Activated CD8-positive, alpha-beta T cell treated with anti-CD3 and anti-CD28 coated beads, Interleukin-2, amount 10 ng/mL, durations not matched to agents 7 days and 5 days (primary cell): Measurements from ENCODE around the gene KIF1A. TPM values are rescaled to one million over a fixed set of nuclear protein-coding genes. Genes with fewer than 3 reads are reported as not detected.

ENCODE experiments used
- ATAC-seq: fragments of 150-1000 bp; cut with Tn5 transposase; one replicate; pipeline ENCODE4 v1.10.0; 2021; ENCODE audit warnings: moderate library complexity
- CTCF ChIA-PET: fragments of 350-600 bp; sonication (Branson Sonifier 250); formaldehyde crosslinking; loops from one replicate; lab custom pipeline; 2021; ENCODE audit warnings: antibody characterized with exemption; lab: Charles Lee
- POLR2A ChIA-PET: fragments of 350-600 bp; sonication (Branson Sonifier 250); formaldehyde crosslinking; loops from one replicate; lab custom pipeline; 2021; ENCODE audit warnings: antibody characterized with exemption; lab: Charles Lee
- DNase-seq: peaks from one replicate; pipeline ENCODE4 v3.0.0-alpha.2; 2020
- H3K27ac Mint-ChIP-seq: one replicate; pipeline ENCODE4 v1.8.0; 2021; ENCODE audit warnings: mild to moderate bottlenecking, mixed read lengths
- H3K27me3 Mint-ChIP-seq: one replicate; pipeline ENCODE4 v1.8.0; 2021; ENCODE audit warnings: low read depth, mixed read lengths
- H3K36me3 Mint-ChIP-seq: one replicate; pipeline ENCODE4 v1.8.0; 2021; ENCODE audit warnings: low read depth, mixed read lengths
- H3K4me1 Mint-ChIP-seq: one replicate; pipeline ENCODE4 v1.8.0; 2021; ENCODE audit warnings: low read depth, mixed read lengths
- H3K4me3 Mint-ChIP-seq: one replicate; pipeline ENCODE4 v1.8.0; 2021; ENCODE audit warnings: mild to moderate bottlenecking, mixed read lengths
- H3K9me3 Mint-ChIP-seq: one replicate; pipeline ENCODE4 v1.8.0; 2022; ENCODE audit warnings: mixed read lengths; ENCODE audit not compliant: insufficient read depth
- total RNA-seq, 2 experiments: library from RNA; stranded (reverse); gene quantifications; one replicate each; pipeline ENCODE4 v1.2.3, GENCODE V29; 2021

KIF1A gene
- total RNA-seq, 2 experiments from 2014 or later: 0.81 to 1.5 TPM

DNA sequence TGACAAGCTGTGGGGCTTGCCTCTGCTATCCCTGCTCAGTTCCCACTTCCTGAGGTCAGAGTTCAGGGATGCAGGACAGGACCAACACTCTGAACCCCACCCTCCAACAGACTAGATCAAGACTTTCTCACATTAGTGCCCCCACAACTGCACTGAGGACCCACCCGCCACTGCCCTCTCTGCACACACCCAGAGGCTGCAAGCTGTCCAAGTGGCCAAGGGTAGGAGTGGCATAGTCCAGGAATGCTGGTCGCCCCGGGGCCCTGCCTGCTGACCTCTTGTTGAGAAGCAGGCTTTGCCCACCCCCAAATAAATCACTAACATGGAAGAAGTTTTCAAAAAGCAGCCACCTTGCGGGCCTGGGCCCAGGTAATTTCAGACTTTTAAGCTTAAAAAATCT is 5.5 kb upstream of the KIF1A start:
- Mint-ChIP-seq H3K4me1 (peaks cover 8% of the 10 kb centered on the region), H3K27me3 (peaks cover 60% of the 10 kb centered on the region), H3K27ac (no peak overlapping the region), H3K4me3 (no peak overlapping the region), H3K36me3 (no peaks in the 10 kb centered on the region), H3K9me3 (no peaks in the 10 kb centered on the region)
- ChIA-PET POLR2A (interaction anchor here (0.6 kb wide), 1 partner anchor 26 kb away, joined by 3 read pairs; no protein-coding TSS in a partner anchor), CTCF (no interaction called here)
- DNase-seq (peak; percentile 10), ATAC-seq (no peak)

DNA sequence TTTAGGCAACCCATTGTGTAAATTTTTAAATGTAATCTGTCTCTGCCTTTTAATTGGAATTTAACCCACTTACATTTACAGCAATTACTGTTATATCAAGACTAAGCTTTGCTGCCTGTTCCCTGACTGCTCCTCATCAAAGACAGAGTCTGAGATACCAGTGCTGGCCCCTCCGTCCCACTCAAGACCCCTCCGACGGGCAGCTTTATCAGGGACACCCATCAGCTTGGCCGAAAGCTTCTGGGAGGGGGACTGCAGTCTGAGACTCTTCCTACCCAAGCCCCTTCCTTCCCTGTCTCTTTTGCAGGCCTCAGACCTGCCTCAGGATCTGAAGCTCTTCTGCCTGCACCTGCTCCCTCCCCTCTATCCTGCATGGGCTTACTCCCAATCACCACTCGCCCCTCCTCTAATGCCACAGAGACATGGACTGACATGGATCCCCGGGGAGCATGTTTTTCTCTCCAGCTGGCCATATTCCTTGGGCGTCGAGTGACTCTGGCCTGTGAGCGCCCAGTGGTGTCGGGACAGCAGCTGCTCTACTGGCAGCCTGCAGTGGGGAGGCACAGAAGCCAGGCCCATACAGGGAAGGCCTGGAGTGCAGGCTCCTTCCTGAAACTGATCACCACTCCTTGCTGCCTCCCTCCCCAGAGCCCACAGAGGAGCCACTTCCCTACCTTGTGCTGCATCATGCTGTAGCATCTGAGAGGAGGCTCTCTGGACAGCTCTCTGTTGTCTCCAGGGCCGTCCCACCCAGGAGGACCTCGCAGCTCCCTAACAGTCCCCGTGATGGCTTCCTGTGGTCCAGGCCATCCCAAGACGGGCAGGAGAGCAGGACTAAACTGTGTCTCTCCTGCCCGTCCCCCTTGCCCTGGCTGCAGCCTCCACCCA is 3.7 kb upstream of the KIF1A start:
- H3K9me3 Mint-ChIP-seq: no peaks in the 10 kb centered on the region
- no peak overlapping the region for H3K27ac Mint-ChIP-seq
- POLR2A ChIA-PET: no interaction called here
- DNase-seq (no peak), ATAC-seq (no peak)
- peaks cover 8% of the 10 kb centered on the region for H3K4me1 Mint-ChIP-seq
- H3K4me3 Mint-ChIP-seq: no peak overlapping the region
- CTCF ChIA-PET: no interaction called here
- H3K36me3 Mint-ChIP-seq: no peaks in the 10 kb centered on the region
- H3K27me3 Mint-ChIP-seq: peaks cover 50% of the 10 kb centered on the region

DNA sequence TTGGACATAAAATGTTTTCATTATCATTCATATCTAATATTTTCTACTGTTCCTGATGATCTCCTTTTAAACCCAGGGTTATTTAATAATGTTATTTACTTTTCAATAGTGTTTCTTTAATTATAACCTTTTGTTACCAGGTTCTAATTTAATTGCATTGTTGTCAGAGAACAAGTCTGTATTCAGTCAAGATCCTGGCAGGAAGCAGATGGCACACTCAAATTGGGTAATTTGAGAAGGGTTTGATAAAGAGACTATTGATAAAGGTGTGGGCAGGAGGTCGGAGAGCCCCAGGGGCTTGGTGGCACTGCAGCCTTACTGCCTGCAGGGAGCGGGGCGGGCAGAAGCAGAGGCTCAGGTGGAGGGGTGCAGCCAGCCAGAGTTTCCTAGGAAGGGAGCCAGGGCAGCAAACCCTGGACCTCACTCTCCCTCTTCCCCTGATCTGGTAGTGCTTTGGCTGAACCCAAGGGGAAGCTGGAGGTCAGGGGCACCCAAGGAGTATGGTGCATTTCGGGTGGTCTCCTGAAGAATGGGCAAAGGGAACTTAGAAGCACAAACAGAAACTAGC is 2.3 kb upstream of the KIF1A start:
- DNase-seq (peak; percentile 10), ATAC-seq (no peak)
- H3K9me3 Mint-ChIP-seq: no peaks in the 10 kb centered on the region
- no peaks in the 10 kb centered on the region for H3K36me3 Mint-ChIP-seq
- peaks cover 58% of the 10 kb centered on the region for H3K27me3 Mint-ChIP-seq
- H3K27ac Mint-ChIP-seq: no peak overlapping the region
- H3K4me3 Mint-ChIP-seq: no peak overlapping the region
- ChIA-PET POLR2A (no interaction called here), CTCF (no interaction called here)
- H3K4me1 Mint-ChIP-seq: peaks cover 10% of the 10 kb centered on the region

DNA sequence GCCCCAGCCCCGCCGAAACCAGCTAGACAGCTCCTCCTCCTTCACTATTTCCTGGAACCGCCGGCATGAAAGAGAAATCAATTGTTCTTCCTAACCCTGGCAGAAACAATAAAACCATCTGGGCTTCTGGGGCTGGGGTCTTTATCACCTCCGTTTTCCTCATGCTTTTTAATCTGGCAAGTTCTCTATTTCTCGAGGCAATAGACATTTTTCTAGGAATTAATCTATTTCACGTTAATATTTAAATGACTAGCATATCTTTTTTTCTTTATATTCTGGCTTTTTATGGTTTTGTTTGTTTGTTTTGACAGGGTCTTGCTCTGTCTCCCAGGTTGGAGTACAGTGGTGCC is 1.4 kb upstream of the KIF1A start:
- ChIA-PET CTCF (interaction anchor here (1.4 kb wide), 1 partner anchor 199 kb away, joined by 3 read pairs; no protein-coding TSS in a partner anchor), POLR2A (no interaction called here)
- peaks cover 58% of the 10 kb centered on the region for H3K27me3 Mint-ChIP-seq
- DNase-seq (no peak), ATAC-seq (no peak)
- H3K9me3 Mint-ChIP-seq: no peaks in the 10 kb centered on the region
- H3K36me3 Mint-ChIP-seq: no peaks in the 10 kb centered on the region
- H3K4me1 Mint-ChIP-seq: peaks cover 10% of the 10 kb centered on the region
- H3K27ac Mint-ChIP-seq: no peak overlapping the region
- H3K4me3 Mint-ChIP-seq: peak overlapping the region; percentile 56

DNA sequence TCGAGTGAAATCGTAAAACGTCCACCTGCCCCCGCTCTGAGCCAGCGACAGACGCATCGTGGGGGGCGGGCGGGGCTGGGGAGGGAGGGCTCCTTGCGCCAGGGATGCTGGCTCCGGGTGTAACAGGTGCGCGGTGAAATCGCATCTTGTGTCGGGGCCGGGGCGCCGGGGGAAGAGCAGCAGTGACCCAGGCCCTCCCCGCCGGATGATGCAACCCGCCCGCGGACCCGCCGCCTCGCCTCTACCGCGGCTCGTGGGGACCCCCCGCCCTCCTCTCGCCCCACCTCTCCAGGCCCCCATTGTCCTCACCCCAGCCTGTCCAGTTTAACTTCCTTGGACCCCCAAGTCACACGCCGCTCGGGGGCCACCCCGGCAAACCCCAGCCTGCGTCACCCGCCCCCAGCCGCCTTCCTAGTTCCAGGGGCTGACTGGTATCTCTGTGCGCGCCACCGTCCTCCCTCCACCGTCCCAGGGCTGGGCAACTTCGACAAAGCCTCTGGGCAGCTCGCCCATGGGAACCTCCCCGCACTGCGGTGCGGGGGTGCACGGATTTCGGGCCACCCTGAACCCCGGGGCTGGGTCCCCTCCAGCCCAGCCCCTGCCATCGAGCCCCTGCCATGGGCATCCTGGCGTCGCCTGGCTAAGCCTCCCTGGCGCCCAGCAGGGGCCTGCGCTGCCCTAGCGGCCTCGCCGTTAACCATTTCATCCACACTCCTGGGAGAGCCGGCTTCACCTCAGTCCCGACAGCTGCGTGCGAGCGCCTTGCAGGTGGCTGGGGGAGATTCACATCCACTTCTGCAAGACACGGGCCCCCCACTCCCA is 799 bp upstream of the KIF1A start:
- ChIA-PET CTCF (interaction anchor here (1.4 kb wide), 1 partner anchor 198 kb away, joined by 3 read pairs; no protein-coding TSS in a partner anchor), POLR2A (no interaction called here)
- peaks cover 10% of the 10 kb centered on the region for H3K4me1 Mint-ChIP-seq
- H3K36me3 Mint-ChIP-seq: no peaks in the 10 kb centered on the region
- H3K9me3 Mint-ChIP-seq: no peaks in the 10 kb centered on the region
- peaks cover 54% of the 10 kb centered on the region for H3K27me3 Mint-ChIP-seq
- no peak for DNase-seq
- peak overlapping the region; percentile 56 for H3K4me3 Mint-ChIP-seq
- ATAC-seq: peak; percentile 34
- H3K27ac Mint-ChIP-seq: no peak overlapping the region

DNA sequence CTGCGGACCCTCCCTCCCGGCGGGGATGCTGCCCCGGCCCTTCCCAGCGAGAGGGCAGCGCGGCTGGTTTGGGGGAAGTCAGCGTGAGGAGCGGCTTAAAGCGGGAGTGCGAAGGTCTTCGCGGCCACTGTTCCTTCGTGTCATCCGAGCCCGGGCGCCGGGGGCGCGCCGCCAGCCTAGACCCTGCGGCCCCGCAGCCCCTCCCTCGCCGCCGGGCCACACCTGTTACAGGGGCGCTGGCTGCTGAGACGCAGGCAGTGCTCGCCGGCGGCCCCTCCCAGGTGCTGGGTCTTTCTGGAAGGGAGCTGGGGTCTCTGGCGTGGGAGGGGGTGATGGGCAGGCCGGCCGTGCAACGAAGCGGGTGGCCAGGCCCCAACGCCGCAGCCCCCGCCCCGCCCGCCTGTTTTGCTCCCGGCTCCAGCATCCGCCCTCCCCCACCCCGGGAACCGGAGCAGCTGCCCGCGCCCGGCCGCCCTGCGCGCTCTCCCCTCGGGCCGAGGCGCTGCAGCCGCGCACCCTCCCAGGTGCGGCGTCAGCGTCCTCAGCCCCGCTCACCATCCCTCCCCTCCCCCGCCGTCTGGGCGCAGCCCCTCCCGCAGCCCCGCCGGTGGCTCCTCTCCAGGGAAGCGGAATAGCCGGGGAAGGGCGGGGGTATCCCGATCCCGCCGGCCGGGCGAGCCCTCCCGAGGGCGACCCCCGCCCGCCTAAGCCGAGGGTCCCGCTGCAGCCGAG is 727 bp downstream of the KIF1A start:
- no peak overlapping the region for H3K27ac Mint-ChIP-seq
- no peaks in the 10 kb centered on the region for H3K36me3 Mint-ChIP-seq
- DNase-seq (no peak), ATAC-seq (no peak)
- H3K27me3 Mint-ChIP-seq: peaks cover 43% of the 10 kb centered on the region
- H3K4me1 Mint-ChIP-seq: peaks cover 10% of the 10 kb centered on the region
- no peak overlapping the region for H3K4me3 Mint-ChIP-seq
- POLR2A ChIA-PET: no interaction called here
- H3K9me3 Mint-ChIP-seq: no peaks in the 10 kb centered on the region
- CTCF ChIA-PET: no interaction called here

DNA sequence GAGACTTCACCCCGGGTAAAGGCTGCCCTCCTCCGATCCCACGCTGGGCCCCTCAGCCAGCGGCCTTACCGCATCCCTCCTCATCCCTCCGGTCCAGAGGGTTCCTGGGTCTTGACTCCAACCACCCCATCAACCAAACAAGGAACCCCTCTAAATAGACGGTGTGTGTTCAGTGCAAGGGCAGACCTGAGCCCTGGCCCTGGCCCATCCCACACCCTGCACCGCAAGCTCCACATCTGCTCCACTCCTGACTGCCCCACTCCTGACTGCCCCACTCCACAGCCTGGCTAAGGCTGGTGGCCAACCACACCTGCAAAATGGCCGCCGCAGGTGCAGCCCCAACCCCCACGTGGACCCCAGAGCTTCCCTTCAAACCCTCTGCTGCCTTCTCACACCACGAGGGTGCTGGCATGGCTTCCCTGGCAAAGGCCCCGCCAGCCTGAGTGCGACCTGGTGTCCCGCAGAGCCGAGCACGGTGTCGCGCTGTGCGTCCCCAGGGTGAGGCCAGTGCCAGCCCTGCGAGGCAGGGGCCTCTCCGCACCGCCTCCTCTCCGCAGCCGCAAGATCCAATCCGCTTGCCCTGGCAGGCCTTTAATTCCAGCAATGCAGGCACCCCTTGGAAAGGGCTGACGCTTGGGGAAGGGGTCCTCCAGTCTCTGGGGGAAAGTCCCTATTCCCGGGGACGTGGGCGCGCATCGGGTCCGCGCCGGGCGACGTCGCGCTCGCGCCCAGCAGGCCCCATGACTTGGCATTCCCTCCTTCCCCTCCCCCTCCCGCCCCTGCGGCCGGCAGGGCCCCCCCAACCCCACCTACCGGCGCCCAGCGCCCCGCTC is 1.5 kb downstream of the KIF1A start:
- ATAC-seq (no peak), DNase-seq (no peak)
- H3K9me3 Mint-ChIP-seq: no peaks in the 10 kb centered on the region
- H3K27ac Mint-ChIP-seq: no peak overlapping the region
- no peaks in the 10 kb centered on the region for H3K36me3 Mint-ChIP-seq
- POLR2A ChIA-PET: no interaction called here
- H3K4me1 Mint-ChIP-seq: peaks cover 10% of the 10 kb centered on the region
- CTCF ChIA-PET: no interaction called here
- H3K4me3 Mint-ChIP-seq: no peak overlapping the region
- peaks cover 36% of the 10 kb centered on the region for H3K27me3 Mint-ChIP-seq

DNA sequence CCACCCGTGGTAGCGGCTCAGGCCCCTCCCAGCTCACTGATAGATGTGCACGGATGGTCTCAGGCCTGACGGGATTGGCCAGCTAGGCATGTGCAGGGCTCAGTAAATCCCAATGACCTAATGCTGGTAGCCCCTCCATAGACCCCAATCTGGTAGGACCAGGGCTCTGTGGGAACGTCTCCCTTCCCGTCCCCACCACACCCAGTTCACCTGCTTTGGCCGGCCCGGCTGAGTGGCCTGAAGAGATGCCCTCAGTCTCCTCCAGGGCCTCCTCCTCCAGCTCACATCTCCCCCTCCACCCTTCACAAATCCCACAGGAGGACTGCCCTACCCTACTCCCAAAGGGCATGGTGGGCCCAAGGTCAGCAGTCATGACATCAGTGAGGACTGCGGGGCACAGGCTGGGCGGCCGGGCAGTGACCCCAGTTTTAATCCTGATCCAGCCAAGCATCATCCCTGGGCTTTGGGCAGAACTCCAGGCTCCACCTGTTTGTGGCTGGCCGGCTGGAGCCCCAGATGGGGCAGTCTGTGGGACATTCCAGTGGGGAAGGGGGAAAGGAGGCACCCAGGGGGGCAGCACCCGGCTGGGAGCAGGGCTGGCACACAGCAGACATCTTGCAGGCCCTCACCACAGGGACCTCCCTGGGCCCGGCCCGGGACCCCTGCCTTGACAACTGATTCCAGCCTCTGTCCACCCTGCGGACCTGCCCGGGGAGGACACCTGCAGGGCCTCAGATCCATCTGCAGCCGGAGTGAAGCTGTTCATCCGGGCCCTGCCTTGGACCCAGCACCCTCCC is 2.3 kb downstream of the KIF1A start:
- ChIA-PET POLR2A (no interaction called here), CTCF (no interaction called here)
- Mint-ChIP-seq H3K27me3 (peaks cover 30% of the 10 kb centered on the region), H3K4me3 (no peak overlapping the region), H3K9me3 (no peaks in the 10 kb centered on the region), H3K4me1 (peaks cover 10% of the 10 kb centered on the region), H3K27ac (no peak overlapping the region), H3K36me3 (no peaks in the 10 kb centered on the region)
- ATAC-seq (no peak), DNase-seq (no peak)

DNA sequence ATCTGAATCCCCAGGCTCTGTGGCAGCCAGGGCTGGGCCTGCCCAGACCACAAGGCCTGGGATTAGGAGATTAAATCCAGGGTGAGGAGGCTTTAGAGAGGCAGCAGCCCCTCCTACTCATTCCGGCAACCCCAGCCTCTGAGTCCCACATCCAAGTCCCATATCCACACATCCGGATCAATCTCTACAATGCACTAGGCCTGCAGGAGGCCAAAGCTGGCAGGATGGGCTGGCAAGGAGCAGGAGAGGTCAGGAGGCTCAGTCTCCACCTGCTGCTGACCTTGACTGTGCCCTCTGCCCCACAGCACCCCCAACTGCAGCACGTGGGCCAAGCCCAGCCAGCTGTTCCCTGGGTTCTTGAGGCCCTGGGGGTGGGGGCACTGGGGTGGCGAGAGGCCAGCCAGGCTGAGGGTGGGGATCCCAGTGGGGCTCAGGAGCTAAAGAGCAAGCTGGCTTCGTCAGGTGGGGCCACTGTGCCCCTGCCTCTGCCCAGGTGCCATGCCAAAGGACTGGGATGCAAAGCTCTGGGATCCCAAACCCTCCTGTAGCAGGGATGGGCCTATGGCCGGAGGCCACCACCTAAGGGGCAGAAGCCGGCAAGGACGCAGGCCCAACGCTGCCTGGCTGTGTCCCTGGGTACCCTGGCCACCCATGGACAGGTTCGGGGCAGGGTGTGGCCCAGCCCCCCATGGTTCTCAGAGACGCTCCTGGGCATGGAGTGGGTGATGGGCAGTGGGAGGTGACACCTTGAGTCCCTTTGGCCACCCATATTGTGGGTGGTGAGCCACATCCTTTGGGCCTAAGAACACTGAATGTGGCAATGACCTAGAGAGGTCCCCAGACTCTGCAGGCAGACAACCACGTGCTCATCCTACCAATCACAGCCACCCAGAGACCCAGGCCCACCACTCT is 3.2 kb downstream of the KIF1A start:
- ATAC-seq (no peak), DNase-seq (no peak)
- Mint-ChIP-seq H3K4me3 (no peak overlapping the region), H3K36me3 (no peaks in the 10 kb centered on the region), H3K27me3 (peaks cover 21% of the 10 kb centered on the region), H3K4me1 (peaks cover 8% of the 10 kb centered on the region), H3K27ac (no peak overlapping the region), H3K9me3 (no peaks in the 10 kb centered on the region)
- POLR2A ChIA-PET: no interaction called here
- CTCF ChIA-PET: no interaction called here
